Neural cell (in vitro differentiated cells): ENCODE data around the gene PACSIN2.

Experiments used
- CTCF ChIP-seq: fragments of 450-650 bp; IDR thresholded peaks from 2 replicates; pipeline ENCODE4 v1.5.1; 2014; ENCODE audit warnings: antibody characterized with exemption, mild to moderate bottlenecking, moderate library complexity; ENCODE audit not compliant: poor library complexity, severe bottlenecking
- EP300 ChIP-seq: fragments of 450-650 bp; conservative IDR thresholded peaks from 2 replicates; pipeline ENCODE4 v1.6.1; 2014; ENCODE audit warnings: antibody characterized with exemption, mild to moderate bottlenecking, moderate library complexity; ENCODE audit not compliant: poor library complexity, severe bottlenecking
- POLR2AphosphoS5 ChIP-seq: IDR thresholded peaks from 2 replicates; pipeline ENCODE4 v1.6.1; 2012
- RAD21 ChIP-seq: fragments of 450-650 bp; conservative IDR thresholded peaks from 2 replicates; pipeline ENCODE4 v1.6.1; 2014; ENCODE audit warnings: antibody characterized with exemption, mild to moderate bottlenecking, moderate library complexity
- SMC3 ChIP-seq: fragments of 450-650 bp; conservative IDR thresholded peaks from 2 replicates; pipeline ENCODE4 v1.6.1; 2014; ENCODE audit warnings: antibody characterized with exemption, mild to moderate bottlenecking, moderate library complexity; ENCODE audit not compliant: poor library complexity

- TF ChIP-seq EP300: no peak
- TF ChIP-seq CTCF: no peak
- no peak for TF ChIP-seq RAD21
- TF ChIP-seq SMC3: no peak
- no peak for TF ChIP-seq POLR2AphosphoS5
Measured at GRCh38 chr22:43006016-43006505, 8.9 kb downstream of the PACSIN2 start.
